ENCODE data around the gene METRNL.

The METRNL gene

DNA sequence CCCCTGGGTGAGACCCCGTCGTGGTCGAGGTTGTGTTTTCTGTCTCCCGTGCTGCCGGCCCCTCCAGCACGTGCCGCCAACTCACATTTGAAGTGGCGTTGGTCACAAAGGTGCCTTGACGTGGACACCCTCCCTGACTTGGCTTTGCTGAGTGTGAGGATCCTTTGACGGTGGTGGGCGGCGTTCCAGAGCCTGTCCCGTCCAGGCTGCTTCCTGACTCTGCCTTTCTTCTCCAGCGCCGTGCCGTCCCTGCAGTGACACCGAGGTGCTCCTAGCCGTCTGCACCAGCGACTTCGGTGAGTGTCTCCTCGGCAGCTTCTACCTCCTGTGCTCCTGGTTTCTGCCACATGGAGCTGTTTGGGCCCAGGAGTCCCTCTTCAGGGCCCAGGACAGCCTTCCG, 13.5 kb downstream of the METRNL start:
- POLR2A ChIA-PET (ENCODE audit: low non-redundant PET), result no interaction called here
- TF ChIP-seq, protein P1, sequence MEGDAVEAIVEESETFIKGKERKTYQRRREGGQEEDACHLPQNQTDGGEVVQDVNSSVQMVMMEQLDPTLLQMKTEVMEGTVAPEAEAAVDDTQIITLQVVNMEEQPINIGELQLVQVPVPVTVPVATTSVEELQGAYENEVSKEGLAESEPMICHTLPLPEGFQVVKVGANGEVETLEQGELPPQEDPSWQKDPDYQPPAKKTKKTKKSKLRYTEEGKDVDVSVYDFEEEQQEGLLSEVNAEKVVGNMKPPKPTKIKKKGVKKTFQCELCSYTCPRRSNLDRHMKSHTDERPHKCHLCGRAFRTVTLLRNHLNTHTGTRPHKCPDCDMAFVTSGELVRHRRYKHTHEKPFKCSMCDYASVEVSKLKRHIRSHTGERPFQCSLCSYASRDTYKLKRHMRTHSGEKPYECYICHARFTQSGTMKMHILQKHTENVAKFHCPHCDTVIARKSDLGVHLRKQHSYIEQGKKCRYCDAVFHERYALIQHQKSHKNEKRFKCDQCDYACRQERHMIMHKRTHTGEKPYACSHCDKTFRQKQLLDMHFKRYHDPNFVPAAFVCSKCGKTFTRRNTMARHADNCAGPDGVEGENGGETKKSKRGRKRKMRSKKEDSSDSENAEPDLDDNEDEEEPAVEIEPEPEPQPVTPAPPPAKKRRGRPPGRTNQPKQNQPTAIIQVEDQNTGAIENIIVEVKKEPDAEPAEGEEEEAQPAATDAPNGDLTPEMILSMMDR (conservative IDR thresholded peaks at IDR 0.05; ENCODE audit: low read depth), result no peak
- CTCF ChIA-PET, result no interaction called here
- no peak for DNase-seq (ENCODE audit: low spot score)
- H3K27ac ChIP-seq, result peak overlapping the region; percentile 57

DNA sequence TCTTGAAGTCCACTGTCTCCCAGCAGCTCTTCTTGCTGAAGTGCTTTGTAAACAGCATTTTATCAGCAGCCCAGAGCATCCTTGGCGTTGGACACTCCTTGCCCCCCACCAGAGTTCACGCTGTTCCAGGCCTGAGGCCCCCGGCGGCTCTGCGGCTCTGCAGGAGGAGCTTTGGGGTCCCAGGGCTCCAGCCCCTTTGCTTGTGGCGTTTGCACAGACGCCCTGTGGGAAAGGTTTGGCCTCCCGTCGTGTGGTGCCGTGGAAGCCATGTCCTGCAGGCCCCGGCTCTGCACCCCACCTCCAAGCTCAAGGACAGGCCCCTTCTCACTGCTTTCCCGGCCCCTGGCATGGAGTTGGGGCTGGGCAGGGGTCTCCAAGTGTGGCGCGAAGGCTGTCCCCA, 14.1 kb downstream of the METRNL start:
- POLR2A ChIA-PET (ENCODE audit: low non-redundant PET), result no interaction called here
- CTCF ChIA-PET, result no interaction called here

GRCh38 chr17:83094291-83094690, 14.9 kb downstream of the METRNL start:
- ChIA-PET POLR2A (ENCODE audit: low non-redundant PET) (no interaction called here), CTCF (no interaction called here)
- H3K27ac ChIP-seq, result peak overlapping the region; percentile 57
- DNase-seq (ENCODE audit: low spot score), result no peak
- TF ChIP-seq, protein P1 (conservative IDR thresholded peaks at IDR 0.05; ENCODE audit: low read depth), result no peak

More for the DNA sequence above, 14.1 kb downstream of the METRNL start:
- TF ChIP-seq, protein P1 (conservative IDR thresholded peaks at IDR 0.05; ENCODE audit: low read depth), result no peak
- peak overlapping the region; percentile 57 for H3K27ac ChIP-seq
- DNase-seq (ENCODE audit: low spot score), result no peak

DNA sequence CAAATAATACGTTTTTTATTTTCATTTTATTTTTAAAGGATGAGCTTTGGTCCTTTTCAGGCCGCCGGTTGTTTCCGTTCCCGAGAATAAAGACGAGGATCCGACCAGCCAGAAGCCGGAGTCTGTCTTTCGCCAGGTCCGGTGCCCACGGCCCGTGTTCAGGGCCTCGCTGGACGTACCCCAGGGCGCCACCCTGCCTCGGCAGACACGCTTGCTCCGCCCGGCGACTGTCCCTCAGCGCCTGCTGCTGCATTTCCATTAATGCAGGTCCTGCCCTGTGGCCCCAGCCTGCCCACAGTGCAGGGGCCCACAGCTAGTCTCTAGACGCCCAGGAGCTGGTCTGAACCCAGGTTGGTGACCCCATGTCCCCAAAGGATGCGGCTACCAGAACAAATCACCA, 15.6 kb downstream of the METRNL start:
- CTCF ChIA-PET, result no interaction called here
- H3K27ac ChIP-seq, result no peak overlapping the region
- TF ChIP-seq, protein P1 (conservative IDR thresholded peaks at IDR 0.05; ENCODE audit: low read depth), result no peak
- no peak for DNase-seq (ENCODE audit: low spot score)
- POLR2A ChIA-PET (ENCODE audit: low non-redundant PET), result no interaction called here

GRCh38 chr17:83096401-83097224, 17.2 kb downstream of the METRNL start:
- ChIA-PET CTCF (interaction anchor here (0.7 kb wide), 1 partner anchor 16 kb away, joined by 4 read pairs; no protein-coding TSS in a partner anchor), POLR2A (ENCODE audit: low non-redundant PET) (no interaction called here)
- H3K27ac ChIP-seq, result peak overlapping the region; percentile 43
- TF ChIP-seq, protein P1 (conservative IDR thresholded peaks at IDR 0.05; ENCODE audit: low read depth), result no peak
- peak; percentile 67 for DNase-seq (ENCODE audit: low spot score)

DNA sequence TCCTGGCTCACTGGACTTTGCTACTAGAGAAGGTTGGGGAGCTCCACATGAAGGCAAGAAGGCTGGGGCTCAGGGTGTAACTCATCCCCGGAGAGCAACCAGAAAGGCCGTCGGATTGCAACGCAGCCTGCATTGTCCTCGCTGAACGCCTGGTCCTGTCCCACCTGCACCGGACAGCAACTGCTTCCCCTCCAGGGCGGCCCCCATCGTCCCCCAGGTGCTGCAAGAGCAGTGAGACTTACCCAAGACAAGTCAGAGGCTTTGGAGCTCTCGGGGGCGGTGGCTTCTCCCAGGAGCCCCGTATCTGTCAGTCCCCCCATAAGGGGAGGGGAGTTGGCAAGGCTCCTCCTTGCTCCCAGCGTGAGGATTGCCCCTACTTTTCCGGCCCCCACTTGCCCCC, 18.4 kb downstream of the METRNL start:
- ChIA-PET CTCF (interaction anchor here (0.5 to 0.7 kb wide), 3 partner anchors 44 to 272 kb away, joined by 3 to 4 read pairs (median 3); no protein-coding TSS in a partner anchor), POLR2A (ENCODE audit: low non-redundant PET) (no interaction called here)
- DNase-seq (ENCODE audit: low spot score), result no peak
- peak overlapping the region; percentile 43 for H3K27ac ChIP-seq
- TF ChIP-seq, protein P1 (conservative IDR thresholded peaks at IDR 0.05; ENCODE audit: low read depth), result no peak
